WI38 (cell line): ENCODE results near the gene F13A1.

Experiments
- H3K4me3 ChIP-seq: 2 replicates; pipeline ENCODE4 v1.5.1; 2011; ENCODE audit warnings: low read depth, mild to moderate bottlenecking, control low read depth, low read length
- TF ChIP-seq, protein P1 (sequence below): IDR thresholded peaks from 2 replicates; pipeline ENCODE4 v1.5.1; 2012; ENCODE audit warnings: low read depth, mild to moderate bottlenecking, control low read depth, low read length

F13A1 gene

DNA sequence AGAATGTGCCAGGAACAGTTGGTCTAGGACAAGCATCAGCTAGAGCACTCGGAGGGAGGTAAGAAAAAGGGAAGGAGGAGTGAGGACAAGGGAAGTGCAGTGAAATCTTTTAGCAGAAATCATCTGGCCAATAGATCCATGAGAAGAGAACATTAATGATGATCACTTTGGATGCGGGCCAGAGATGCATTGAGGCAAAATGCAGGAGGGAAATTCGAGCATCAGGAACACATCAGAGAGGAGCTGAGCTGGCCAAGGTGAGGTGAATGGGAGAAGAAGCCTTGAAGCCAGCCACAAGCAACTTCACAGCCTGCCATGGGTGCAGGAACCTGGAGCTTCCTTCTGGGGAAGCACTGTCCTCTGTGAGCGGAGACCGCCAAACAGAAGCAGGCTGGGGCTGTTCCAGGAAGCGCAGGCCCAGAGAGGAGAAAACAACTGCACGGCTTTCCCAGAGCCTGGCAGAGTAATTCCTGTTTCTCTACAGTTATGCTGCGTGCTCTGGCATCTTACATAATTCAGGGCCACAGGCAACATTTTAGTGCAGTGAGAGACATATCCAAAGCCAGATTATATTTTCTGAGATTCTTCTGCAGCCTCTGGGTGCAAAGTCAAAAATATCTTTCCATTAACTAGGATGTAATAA is 143.8 kb downstream of the F13A1 start:
- no peak overlapping the region for H3K4me3 ChIP-seq
- TF ChIP-seq, protein P1, sequence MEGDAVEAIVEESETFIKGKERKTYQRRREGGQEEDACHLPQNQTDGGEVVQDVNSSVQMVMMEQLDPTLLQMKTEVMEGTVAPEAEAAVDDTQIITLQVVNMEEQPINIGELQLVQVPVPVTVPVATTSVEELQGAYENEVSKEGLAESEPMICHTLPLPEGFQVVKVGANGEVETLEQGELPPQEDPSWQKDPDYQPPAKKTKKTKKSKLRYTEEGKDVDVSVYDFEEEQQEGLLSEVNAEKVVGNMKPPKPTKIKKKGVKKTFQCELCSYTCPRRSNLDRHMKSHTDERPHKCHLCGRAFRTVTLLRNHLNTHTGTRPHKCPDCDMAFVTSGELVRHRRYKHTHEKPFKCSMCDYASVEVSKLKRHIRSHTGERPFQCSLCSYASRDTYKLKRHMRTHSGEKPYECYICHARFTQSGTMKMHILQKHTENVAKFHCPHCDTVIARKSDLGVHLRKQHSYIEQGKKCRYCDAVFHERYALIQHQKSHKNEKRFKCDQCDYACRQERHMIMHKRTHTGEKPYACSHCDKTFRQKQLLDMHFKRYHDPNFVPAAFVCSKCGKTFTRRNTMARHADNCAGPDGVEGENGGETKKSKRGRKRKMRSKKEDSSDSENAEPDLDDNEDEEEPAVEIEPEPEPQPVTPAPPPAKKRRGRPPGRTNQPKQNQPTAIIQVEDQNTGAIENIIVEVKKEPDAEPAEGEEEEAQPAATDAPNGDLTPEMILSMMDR = no peak

DNA sequence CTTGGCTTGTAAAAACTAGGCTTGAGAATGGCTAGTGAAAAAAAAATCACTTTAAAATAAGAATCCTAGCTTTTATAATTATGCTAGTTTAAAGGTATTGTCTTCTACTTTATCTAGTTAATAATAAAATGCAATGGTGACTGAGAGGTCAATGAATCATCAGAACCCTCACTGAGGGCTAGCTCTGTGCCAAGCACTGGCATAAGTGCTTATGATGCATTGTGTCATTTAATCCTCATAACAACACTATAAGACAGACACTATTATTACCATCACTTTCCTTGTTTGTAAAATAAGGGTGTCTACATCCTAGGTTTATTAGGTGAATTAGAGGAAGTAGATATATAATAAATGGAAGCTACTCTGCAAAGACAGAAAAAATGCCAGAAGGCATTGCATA is 144.3 kb downstream of the F13A1 start:
- TF ChIP-seq, protein P1 = no peak
- no peak overlapping the region for H3K4me3 ChIP-seq

DNA sequence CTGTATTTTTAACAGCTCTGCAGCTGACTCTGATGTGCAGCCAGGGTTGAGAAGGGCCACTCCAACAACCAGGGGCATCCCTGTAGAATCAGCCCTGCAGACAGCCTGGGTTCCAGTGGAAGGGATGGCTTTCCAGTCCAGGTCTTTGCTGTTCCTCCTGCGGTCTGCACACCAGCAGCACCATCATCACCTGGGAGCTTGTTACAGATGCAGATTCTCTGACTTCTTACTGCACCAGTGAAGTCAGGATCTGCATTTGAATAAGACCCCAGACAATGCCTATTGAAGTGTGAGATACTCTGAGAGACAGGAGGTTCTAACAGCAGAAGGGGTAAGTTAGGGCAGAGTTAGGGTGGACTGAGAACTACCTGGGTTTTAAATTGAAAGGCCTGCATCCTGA is 151.3 kb downstream of the F13A1 start:
- TF ChIP-seq, protein P1 = no peak
- H3K4me3 ChIP-seq = no peak overlapping the region

DNA sequence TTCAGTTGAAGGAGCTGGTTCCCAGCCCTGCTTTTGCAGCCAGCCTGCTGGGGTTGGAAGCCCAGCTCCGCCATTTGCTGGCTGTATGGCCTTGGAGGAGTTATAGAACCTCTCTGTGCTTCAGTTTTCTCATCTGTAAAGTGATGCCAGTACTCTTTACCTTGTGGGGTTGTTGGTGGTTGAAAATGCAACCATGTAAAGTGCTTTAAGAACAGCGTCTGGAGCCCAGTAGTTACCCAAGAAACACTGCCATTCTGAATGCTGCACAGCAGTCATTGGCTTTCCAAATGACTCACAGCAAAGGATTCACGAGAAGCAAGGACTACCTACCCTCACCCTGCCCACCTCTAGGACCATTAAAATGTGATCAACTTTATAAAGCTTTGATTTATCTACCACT is 154.4 kb downstream of the F13A1 start:
- TF ChIP-seq, protein P1 = no peak
- H3K4me3 ChIP-seq = no peak overlapping the region

DNA sequence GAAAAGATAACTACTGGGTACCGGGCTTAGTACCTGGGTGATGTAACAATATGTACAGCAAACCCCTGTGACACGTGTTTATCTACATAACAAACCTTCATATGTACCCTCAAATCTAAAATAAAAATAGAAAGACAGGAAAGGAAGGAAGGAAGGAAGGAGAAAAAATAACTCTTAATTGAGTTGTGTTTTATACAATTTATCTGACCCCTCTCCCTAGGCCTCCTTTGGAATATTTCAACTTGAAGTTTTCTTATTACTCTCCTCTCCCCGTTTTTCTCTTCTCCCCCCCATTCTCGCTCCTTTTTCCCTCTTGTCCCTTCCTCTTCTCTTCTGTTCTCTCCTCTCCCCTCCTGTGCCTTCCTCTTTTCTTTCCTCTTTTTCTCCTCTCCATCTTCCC is 156.1 kb downstream of the F13A1 start:
- TF ChIP-seq, protein P1 = no peak
- H3K4me3 ChIP-seq = no peak overlapping the region

DNA sequence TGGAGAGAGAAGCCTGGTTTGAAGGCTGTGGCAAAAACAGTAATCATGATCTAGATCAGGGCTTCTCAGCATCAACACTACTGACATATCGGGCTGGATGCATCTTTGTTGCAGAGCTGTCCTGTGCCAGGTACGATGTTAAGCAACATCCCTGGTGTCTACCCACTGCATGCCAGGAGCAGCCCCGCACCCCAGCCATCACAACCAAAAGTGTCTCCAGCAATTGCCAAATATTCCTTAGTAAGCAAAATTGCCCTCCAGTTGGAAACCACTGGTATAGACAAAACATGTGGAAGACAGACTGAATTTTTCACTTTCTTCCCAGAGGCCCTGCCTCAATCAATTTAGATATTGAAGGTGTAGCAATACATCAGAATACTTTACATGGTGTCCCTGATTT is 166.1 kb downstream of the F13A1 start:
- no peak overlapping the region for H3K4me3 ChIP-seq
- TF ChIP-seq, protein P1 = no peak

DNA sequence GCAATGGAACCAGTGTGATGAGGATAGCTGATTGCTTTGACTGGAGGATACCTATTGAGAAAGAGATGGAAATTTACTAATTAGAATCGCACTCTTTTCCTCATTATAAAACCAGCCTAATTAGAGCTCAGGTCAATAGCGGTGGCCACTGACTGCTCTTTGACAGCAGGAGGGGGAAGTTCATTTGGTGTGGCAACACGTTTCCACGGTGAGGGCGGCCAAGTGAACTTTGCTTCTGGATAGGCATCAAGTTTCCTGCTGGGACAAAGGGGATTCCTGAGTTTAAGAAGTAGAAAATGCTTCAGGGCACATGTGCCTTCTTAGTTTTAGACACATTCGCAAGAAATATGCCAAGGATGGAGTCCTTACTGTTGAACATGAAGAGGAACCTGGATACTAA is 168.4 kb downstream of the F13A1 start:
- no peak overlapping the region for H3K4me3 ChIP-seq
- TF ChIP-seq, protein P1 = no peak
